ENCODE data around the gene PLSCR1. TPM values are rescaled to one million over a fixed set of nuclear protein-coding genes. Genes with fewer than 3 reads are reported as not detected.

PLSCR1 gene
- total and polyA plus RNA-seq, 9 of the 15 experiments (the other 6 are each of a cell fraction or from before 2014, with no cell fraction given), result 40.6 to 122 (median 69.1) TPM

DNA sequence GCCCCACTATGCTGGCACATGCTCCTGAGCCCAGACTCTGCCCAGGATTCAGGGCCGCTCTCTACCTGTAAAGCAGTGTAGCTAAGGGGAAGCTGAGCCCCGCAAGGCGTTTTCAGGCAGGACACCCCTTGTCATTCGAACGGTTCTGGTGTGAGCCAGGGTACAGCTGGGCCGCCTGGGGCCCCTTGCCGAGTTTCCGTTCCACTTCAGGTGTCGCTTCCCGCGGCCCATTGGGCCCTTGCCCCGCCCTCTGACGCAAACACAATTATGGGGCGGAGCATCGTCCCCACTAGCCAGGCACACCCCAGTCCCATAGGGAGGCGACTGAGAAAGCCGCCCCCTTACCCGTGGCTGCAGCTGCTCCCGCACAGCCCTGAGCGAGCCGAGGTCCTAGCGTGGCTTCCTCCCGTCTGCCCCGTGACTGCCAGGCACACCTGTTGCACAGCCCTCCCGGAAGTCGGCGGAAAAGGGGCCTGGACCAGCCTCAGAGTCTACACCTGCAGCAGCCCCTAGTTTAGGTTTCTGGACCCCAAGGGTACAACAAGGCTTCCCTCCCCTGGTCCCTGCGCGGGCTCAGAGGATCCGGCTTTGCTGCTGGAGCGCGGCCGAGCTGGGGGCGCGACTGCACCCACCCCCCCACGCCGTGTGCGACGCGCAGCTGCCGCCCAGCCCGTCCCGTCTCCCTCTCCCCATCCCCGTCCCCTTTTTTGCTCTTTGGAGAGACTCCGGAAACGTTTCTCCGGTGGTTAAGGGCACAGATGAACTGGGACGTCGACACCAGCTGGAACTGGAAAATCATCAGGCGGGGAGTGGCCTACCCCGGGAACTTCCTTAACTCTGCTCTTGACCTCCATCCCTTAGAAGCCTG is 75.0 kb downstream of the PLSCR1 start, which contains the start of gene PLSCR2 (continued):
- TF ChIP-seq, protein P1, sequence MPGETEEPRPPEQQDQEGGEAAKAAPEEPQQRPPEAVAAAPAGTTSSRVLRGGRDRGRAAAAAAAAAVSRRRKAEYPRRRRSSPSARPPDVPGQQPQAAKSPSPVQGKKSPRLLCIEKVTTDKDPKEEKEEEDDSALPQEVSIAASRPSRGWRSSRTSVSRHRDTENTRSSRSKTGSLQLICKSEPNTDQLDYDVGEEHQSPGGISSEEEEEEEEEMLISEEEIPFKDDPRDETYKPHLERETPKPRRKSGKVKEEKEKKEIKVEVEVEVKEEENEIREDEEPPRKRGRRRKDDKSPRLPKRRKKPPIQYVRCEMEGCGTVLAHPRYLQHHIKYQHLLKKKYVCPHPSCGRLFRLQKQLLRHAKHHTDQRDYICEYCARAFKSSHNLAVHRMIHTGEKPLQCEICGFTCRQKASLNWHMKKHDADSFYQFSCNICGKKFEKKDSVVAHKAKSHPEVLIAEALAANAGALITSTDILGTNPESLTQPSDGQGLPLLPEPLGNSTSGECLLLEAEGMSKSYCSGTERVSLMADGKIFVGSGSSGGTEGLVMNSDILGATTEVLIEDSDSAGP (CRISPR knock-in tag; IDR thresholded peaks at IDR 0.05), result no peak
- TF ChIP-seq, protein P2, sequence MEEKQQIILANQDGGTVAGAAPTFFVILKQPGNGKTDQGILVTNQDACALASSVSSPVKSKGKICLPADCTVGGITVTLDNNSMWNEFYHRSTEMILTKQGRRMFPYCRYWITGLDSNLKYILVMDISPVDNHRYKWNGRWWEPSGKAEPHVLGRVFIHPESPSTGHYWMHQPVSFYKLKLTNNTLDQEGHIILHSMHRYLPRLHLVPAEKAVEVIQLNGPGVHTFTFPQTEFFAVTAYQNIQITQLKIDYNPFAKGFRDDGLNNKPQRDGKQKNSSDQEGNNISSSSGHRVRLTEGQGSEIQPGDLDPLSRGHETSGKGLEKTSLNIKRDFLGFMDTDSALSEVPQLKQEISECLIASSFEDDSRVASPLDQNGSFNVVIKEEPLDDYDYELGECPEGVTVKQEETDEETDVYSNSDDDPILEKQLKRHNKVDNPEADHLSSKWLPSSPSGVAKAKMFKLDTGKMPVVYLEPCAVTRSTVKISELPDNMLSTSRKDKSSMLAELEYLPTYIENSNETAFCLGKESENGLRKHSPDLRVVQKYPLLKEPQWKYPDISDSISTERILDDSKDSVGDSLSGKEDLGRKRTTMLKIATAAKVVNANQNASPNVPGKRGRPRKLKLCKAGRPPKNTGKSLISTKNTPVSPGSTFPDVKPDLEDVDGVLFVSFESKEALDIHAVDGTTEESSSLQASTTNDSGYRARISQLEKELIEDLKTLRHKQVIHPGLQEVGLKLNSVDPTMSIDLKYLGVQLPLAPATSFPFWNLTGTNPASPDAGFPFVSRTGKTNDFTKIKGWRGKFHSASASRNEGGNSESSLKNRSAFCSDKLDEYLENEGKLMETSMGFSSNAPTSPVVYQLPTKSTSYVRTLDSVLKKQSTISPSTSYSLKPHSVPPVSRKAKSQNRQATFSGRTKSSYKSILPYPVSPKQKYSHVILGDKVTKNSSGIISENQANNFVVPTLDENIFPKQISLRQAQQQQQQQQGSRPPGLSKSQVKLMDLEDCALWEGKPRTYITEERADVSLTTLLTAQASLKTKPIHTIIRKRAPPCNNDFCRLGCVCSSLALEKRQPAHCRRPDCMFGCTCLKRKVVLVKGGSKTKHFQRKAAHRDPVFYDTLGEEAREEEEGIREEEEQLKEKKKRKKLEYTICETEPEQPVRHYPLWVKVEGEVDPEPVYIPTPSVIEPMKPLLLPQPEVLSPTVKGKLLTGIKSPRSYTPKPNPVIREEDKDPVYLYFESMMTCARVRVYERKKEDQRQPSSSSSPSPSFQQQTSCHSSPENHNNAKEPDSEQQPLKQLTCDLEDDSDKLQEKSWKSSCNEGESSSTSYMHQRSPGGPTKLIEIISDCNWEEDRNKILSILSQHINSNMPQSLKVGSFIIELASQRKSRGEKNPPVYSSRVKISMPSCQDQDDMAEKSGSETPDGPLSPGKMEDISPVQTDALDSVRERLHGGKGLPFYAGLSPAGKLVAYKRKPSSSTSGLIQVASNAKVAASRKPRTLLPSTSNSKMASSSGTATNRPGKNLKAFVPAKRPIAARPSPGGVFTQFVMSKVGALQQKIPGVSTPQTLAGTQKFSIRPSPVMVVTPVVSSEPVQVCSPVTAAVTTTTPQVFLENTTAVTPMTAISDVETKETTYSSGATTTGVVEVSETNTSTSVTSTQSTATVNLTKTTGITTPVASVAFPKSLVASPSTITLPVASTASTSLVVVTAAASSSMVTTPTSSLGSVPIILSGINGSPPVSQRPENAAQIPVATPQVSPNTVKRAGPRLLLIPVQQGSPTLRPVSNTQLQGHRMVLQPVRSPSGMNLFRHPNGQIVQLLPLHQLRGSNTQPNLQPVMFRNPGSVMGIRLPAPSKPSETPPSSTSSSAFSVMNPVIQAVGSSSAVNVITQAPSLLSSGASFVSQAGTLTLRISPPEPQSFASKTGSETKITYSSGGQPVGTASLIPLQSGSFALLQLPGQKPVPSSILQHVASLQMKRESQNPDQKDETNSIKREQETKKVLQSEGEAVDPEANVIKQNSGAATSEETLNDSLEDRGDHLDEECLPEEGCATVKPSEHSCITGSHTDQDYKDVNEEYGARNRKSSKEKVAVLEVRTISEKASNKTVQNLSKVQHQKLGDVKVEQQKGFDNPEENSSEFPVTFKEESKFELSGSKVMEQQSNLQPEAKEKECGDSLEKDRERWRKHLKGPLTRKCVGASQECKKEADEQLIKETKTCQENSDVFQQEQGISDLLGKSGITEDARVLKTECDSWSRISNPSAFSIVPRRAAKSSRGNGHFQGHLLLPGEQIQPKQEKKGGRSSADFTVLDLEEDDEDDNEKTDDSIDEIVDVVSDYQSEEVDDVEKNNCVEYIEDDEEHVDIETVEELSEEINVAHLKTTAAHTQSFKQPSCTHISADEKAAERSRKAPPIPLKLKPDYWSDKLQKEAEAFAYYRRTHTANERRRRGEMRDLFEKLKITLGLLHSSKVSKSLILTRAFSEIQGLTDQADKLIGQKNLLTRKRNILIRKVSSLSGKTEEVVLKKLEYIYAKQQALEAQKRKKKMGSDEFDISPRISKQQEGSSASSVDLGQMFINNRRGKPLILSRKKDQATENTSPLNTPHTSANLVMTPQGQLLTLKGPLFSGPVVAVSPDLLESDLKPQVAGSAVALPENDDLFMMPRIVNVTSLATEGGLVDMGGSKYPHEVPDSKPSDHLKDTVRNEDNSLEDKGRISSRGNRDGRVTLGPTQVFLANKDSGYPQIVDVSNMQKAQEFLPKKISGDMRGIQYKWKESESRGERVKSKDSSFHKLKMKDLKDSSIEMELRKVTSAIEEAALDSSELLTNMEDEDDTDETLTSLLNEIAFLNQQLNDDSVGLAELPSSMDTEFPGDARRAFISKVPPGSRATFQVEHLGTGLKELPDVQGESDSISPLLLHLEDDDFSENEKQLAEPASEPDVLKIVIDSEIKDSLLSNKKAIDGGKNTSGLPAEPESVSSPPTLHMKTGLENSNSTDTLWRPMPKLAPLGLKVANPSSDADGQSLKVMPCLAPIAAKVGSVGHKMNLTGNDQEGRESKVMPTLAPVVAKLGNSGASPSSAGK (IDR thresholded peaks at IDR 0.05), result peak; percentile 84
- TF ChIP-seq CCNT2 (IDR thresholded peaks at IDR 0.05; ENCODE audit: borderline replicate concordance, extremely low read depth, insufficient read length, low read depth, low read length), result peak; percentile 31
- TF ChIP-seq ZNF316 (IDR thresholded peaks at IDR 0.05), result no peak
- no peak for TF ChIP-seq GATAD2B (IDR thresholded peaks at IDR 0.05; ENCODE audit: borderline replicate concordance)
- TF ChIP-seq MAZ (CRISPR knock-in tag; conservative IDR thresholded peaks at IDR 0.05 in 1 of 2, IDR thresholded peaks at IDR 0.05 in 1 of 2), result peak; percentile 85 to 86
- no peak for TF ChIP-seq ZFP36 (IDR thresholded peaks at IDR 0.05; ENCODE audit: low read depth, low read length, partially characterized antibody)
- TF ChIP-seq POLR2A (conservative IDR thresholded peaks at IDR 0.05), result peak; percentile 89

Data from K562 (cell line).